GM23338 (cell line): ENCODE results near the gene ZBTB20.

Source experiments
- CREB1 ChIP-seq: fragments of 250-450 bp; sonication (Bioruptor Pico); IDR thresholded peaks from 2 replicates; pipeline ENCODE4 v1.5.0; 2020; ENCODE audit warnings: low read depth, mild to moderate bottlenecking, moderate library complexity
- CTCF ChIP-seq, 2 experiments: fragments of 200-600 bp in 1 of 2; sonication (generic) in 1 of 2; conservative IDR thresholded peaks; 2 replicates each; pipeline versions ENCODE4 v1.5.1 to v1.6.1; 2016 to 2017; ENCODE audit warnings: antibody characterized with exemption in 2 of 2, low read depth in 2 of 2, mild to moderate bottlenecking in 2 of 2, moderate library complexity in 1 of 2
- ETS1 ChIP-seq: IDR thresholded peaks from 2 replicates; pipeline ENCODE4 v1.6.1; 2016; ENCODE audit warnings: antibody characterized with exemption
- EZH2 ChIP-seq: fragments of 200-600 bp; sonication (generic); IDR thresholded peaks from one replicate; pipeline ENCODE4 v1.8.0; 2017; ENCODE audit warnings: antibody characterized with exemption, mild to moderate bottlenecking, low read depth; ENCODE audit not compliant: unreplicated experiment
- EZH2phosphoT487 ChIP-seq: fragments of 200-600 bp; sonication (generic); IDR thresholded peaks from one replicate; pipeline ENCODE4 v1.8.1; 2018; ENCODE audit warnings: antibody characterized with exemption; ENCODE audit not compliant: unreplicated experiment
- JUNB ChIP-seq: IDR thresholded peaks from one replicate; pipeline ENCODE4 v1.6.1; 2016; ENCODE audit warnings: antibody characterized with exemption; ENCODE audit not compliant: unreplicated experiment
- POLR2AphosphoS5 ChIP-seq: IDR thresholded peaks from 2 replicates; pipeline ENCODE4 v1.6.1; 2016; ENCODE audit warnings: antibody characterized with exemption, low read depth
- REST ChIP-seq: IDR thresholded peaks from one replicate; pipeline ENCODE4 v1.6.1; 2018; ENCODE audit warnings: antibody characterized with exemption; ENCODE audit not compliant: unreplicated experiment
- STAT1 ChIP-seq: IDR thresholded peaks from one replicate; pipeline ENCODE4 v1.6.1; 2016; ENCODE audit warnings: antibody characterized with exemption; ENCODE audit not compliant: unreplicated experiment

- TF ChIP-seq CTCF (conservative IDR thresholded peaks at IDR 0.05; ENCODE audit: low read depth in 2 of 2) (no peak), POLR2AphosphoS5 (no peak), REST (no peak), EZH2phosphoT487 (no peak), STAT1 (no peak), EZH2 (no peak), ETS1 (no peak), JUNB (no peak), CREB1 (CRISPR knock-in tag) (no peak)
Measured at GRCh38 chr3:115160295-115160694, 13.2 kb upstream of the ZBTB20 start.
